Activated CD8-positive, alpha-beta T cell treated with anti-CD3 and anti-CD28 coated beads for 36 hours (primary cell): Measurements from ENCODE around the gene BDH1. TPM values are rescaled to one million over a fixed set of nuclear protein-coding genes. Genes with fewer than 3 reads are reported as not detected.
"Not testable (repeated sequence)": the region's sequence is repeated elsewhere in the genome, so short reads cannot be mapped to it uniquely, and the experiment has no call there.

ENCODE experiments used
- ATAC-seq: fragments of 200-7000 bp; cut with Tn5 transposase; one replicate; pipeline ENCODE4 v1.10.0; 2021; ENCODE audit warnings: mild to moderate bottlenecking, moderate library complexity
- CTCF ChIA-PET: fragments of 350-600 bp; sonication (Branson Sonifier 250); formaldehyde crosslinking; loops from one replicate; lab custom pipeline; 2021; ENCODE audit warnings: antibody characterized with exemption; lab: Charles Lee
- POLR2A ChIA-PET: fragments of 350-600 bp; sonication (Branson Sonifier 250); formaldehyde crosslinking; loops from one replicate; lab custom pipeline; 2021; ENCODE audit warnings: antibody characterized with exemption; lab: Charles Lee
- DNase-seq: peaks from one replicate; pipeline ENCODE4 v3.0.0-alpha.2; 2020
- H3K27ac Mint-ChIP-seq: one replicate; pipeline ENCODE4 v1.8.0; 2021; ENCODE audit warnings: mild to moderate bottlenecking, mixed read lengths
- H3K27me3 Mint-ChIP-seq: one replicate; pipeline ENCODE4 v1.8.0; 2021; ENCODE audit warnings: mixed read lengths
- H3K36me3 Mint-ChIP-seq: one replicate; pipeline ENCODE4 v1.8.0; 2021; ENCODE audit warnings: low read depth, mixed read lengths
- H3K4me1 Mint-ChIP-seq: one replicate; pipeline ENCODE4 v1.8.0; 2021; ENCODE audit warnings: low read depth, mixed read lengths
- H3K4me3 Mint-ChIP-seq: one replicate; pipeline ENCODE4 v1.8.0; 2021; ENCODE audit warnings: mild to moderate bottlenecking, moderate library complexity, mixed read lengths
- H3K9me3 Mint-ChIP-seq: one replicate; pipeline ENCODE4 v1.8.0; 2021; ENCODE audit warnings: mixed read lengths
- intact Hi-C: fragments of 100-400 bp; cut with micrococcal nuclease; formaldehyde crosslinking; loops from one replicate; pipeline ENCODE4 v1.10.0; 2022
- total RNA-seq, 2 experiments: library from RNA; stranded (reverse); gene quantifications; one replicate each; pipeline ENCODE4 v1.2.3, GENCODE V29; 2021
- TF ChIP-seq, protein P1 (sequence below): fragments of 200-600 bp; IDR thresholded peaks from one replicate; pipeline ENCODE4 v1.8.0; 2022; ENCODE audit warnings: antibody characterized with exemption, mild to moderate bottlenecking

Gene BDH1
- 100 to 1,000 TPM; 118 to 126 TPM for total RNA-seq

DNA sequence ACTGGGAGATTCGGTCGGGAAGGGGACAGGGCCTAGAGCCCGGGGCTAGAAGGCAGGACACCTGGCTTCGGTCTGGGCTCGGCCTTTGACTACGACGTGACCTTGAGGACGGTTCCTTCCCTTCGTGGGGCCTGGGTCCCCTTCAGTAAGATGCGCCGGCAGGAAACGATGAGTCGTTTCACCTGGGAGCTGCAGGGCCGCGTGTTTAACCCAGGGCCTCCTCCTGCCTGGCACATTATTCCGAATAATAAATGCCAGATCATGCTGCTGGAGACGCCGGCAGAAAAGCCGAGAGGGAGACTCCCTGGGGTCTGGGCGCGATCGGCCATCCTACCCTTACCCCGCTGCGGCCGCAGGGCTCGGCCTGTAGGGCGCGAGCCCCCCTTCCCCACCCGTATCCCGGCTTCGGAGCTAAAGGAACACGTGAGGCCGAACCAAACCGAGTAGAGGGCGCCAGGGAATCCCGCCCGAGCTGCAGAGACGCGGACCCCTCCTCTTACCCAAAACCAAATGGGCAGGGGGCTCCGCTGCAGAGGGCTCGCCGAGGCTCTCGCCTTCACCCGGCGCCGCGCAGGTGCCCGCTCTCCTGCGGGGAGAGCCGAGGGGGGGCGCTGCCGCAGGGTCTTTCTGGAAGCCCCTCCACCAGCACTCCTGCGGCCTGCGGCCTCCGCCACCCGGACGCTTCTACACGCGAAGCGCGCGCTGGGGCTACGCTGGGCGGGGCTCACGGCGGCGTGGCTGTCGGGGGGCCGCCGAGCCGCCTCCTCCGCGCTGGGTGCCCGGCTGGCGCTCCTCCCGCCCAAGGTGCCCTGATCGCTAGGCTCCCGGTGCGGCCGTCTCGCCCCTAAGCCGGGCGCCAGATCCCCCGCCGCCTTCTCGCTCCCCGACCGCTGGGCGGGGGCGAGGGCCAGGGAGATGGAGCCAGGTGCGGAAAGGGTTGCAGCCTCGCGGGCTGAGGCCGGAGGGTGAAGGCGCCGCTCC, at the start of gene BDH1:
TSS of gene BDH1 (minus strand) at position 688 of the 981 bp plus-strand sequence. CDS start 9,525 bp downstream, outside the sequence.
- intact Hi-C loops: no loop called here
- TF ChIP-seq, protein P1, sequence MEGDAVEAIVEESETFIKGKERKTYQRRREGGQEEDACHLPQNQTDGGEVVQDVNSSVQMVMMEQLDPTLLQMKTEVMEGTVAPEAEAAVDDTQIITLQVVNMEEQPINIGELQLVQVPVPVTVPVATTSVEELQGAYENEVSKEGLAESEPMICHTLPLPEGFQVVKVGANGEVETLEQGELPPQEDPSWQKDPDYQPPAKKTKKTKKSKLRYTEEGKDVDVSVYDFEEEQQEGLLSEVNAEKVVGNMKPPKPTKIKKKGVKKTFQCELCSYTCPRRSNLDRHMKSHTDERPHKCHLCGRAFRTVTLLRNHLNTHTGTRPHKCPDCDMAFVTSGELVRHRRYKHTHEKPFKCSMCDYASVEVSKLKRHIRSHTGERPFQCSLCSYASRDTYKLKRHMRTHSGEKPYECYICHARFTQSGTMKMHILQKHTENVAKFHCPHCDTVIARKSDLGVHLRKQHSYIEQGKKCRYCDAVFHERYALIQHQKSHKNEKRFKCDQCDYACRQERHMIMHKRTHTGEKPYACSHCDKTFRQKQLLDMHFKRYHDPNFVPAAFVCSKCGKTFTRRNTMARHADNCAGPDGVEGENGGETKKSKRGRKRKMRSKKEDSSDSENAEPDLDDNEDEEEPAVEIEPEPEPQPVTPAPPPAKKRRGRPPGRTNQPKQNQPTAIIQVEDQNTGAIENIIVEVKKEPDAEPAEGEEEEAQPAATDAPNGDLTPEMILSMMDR: no peak
- DNase-seq (peak; percentile 85), ATAC-seq (peak; percentile 49)
- H3K36me3 Mint-ChIP-seq: peaks cover 26% of the 10 kb centered on the region
- H3K27ac Mint-ChIP-seq: peak within 1 kb of the TSS; percentile 88
- peaks cover 17% of the 10 kb centered on the region for H3K27me3 Mint-ChIP-seq
- peak within 1 kb of the TSS; percentile 80 for H3K4me3 Mint-ChIP-seq
- ChIA-PET POLR2A (interaction anchor here (0.7 to 2.1 kb wide), 12 partner anchors 9 to 180 kb away, joined by 3 to 7 read pairs (median 4); no protein-coding TSS in a partner anchor), CTCF (interaction anchor here (0.8 to 3.4 kb wide), 5 partner anchors 20 to 156 kb away, joined by 3 to 17 read pairs (median 3); no protein-coding TSS in a partner anchor)
- H3K4me1 Mint-ChIP-seq: peaks cover 23% of the 10 kb centered on the region
- no peaks in the 10 kb centered on the region for H3K9me3 Mint-ChIP-seq

DNA sequence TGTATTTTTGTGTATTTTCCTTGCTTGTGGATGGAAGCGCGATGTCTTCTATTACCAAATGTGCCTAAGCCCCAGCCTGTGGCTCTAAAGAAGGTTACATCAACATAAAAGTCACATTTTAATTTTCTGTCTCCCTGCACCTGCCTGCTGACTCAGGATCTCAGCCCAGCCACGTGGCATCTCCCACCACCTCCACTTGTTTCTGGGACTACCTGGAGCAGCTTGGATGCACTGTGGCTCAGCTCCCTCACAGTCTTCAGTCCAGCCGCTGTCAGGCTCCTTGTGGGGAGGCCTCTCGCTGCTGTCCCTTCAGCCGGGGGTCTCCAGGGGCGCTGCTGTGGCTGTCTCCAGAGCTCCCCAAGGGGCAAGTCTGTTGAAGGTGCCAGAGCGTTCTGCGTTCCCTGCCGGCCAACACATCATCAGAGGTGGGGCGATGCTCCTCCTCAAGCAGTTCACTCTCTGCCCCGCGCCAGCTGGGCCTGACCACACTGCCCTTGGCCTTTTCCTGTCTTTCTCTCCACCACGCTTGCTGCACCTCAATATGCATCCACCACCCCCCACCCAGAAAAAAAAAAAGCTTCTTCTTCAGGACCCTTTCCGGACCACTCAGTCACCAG, 47.7 kb upstream of the BDH1 start:
- ATAC-seq (no peak), DNase-seq (no peak)
- ChIA-PET CTCF (no interaction called here), POLR2A (interaction anchor here (1.0 kb wide), 1 partner anchor 9 kb away, joined by 3 read pairs; no protein-coding TSS in a partner anchor)
- Mint-ChIP-seq H3K4me1 (peaks cover 8% of the 10 kb centered on the region), H3K27ac (no peak overlapping the region), H3K9me3 (no peaks in the 10 kb centered on the region), H3K27me3 (no peaks in the 10 kb centered on the region), H3K36me3 (peaks cover 12% of the 10 kb centered on the region), H3K4me3 (no peak overlapping the region)
- TF ChIP-seq, protein P1: no peak
- intact Hi-C loops: no loop called here

- H3K9me3 Mint-ChIP-seq, CTCF ChIA-PET, H3K36me3 Mint-ChIP-seq, POLR2A ChIA-PET, H3K4me3 Mint-ChIP-seq, DNase-seq, intact Hi-C loops, H3K27ac Mint-ChIP-seq, ATAC-seq, H3K27me3 Mint-ChIP-seq: not testable (repeated sequence)
- peaks cover 15% of the 10 kb centered on the region for H3K4me1 Mint-ChIP-seq
Observed at GRCh38 chr3:197602351-197602750, 46.6 kb upstream of the BDH1 start.

DNA sequence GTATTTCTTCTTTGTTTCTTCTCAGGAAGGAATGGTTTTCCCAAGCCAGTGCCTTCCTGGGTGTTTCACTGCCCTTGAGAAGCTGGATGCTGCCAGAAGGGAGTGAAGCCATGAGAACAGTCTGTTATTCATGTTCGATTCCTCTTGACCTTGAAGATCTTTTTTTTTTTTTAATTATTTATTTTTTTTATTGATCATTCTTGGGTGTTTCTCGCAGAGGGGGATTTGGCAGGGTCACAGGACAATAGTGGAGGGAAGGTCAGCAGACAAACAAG, 45.7 kb upstream of the BDH1 start:
- ChIA-PET POLR2A (interaction anchor here (1.0 kb wide), 1 partner anchor 9 kb away, joined by 3 read pairs; no protein-coding TSS in a partner anchor), CTCF (interaction anchor here (0.6 to 4.4 kb wide), 3 partner anchors 8 to 14 kb away, joined by 3 to 96 read pairs (median 47); no protein-coding TSS in a partner anchor)
- intact Hi-C loops, H3K27me3 Mint-ChIP-seq, DNase-seq, H3K4me3 Mint-ChIP-seq, H3K36me3 Mint-ChIP-seq, H3K27ac Mint-ChIP-seq, H3K9me3 Mint-ChIP-seq, ATAC-seq: not testable (repeated sequence)
- H3K4me1 Mint-ChIP-seq: peaks cover 15% of the 10 kb centered on the region

- Mint-ChIP-seq H3K27ac (peak overlapping the region; percentile 11), H3K4me1 (peaks cover 15% of the 10 kb centered on the region), H3K27me3 (no peaks in the 10 kb centered on the region), H3K36me3 (peaks cover 1% of the 10 kb centered on the region), H3K9me3 (no peaks in the 10 kb centered on the region), H3K4me3 (no peak overlapping the region)
- ChIA-PET CTCF (interaction anchor here (0.5 to 4.4 kb wide), 5 partner anchors 8 to 37 kb away, joined by 3 to 96 read pairs (median 11); no protein-coding TSS in a partner anchor), POLR2A (interaction anchor here (1.0 kb wide), 1 partner anchor 10 kb away, joined by 3 read pairs; no protein-coding TSS in a partner anchor)
- intact Hi-C loops: no loop called here
- TF ChIP-seq, protein P1: no peak
- ATAC-seq (no peak), DNase-seq (peak; percentile 19)
Observed at GRCh38 chr3:197600796-197601565, 45.2 kb upstream of the BDH1 start.
